K562 (cell line): ENCODE measurements around the gene PSMC2.

Source experiments
- MAFK ChIP-seq: IDR thresholded peaks from 2 replicates; pipeline ENCODE4 v1.6.1; 2011; ENCODE audit warnings: low read length, improper control_type of control experiment
- RBM15 ChIP-seq: fragments of 200-400 bp; formaldehyde crosslinking; IDR thresholded peaks from 2 replicates; pipeline ENCODE4 v1.6.1; 2018; ENCODE audit warnings: mild to moderate bottlenecking, low read length, moderate library complexity; ENCODE audit not compliant: insufficient read depth
- RFX7 ChIP-seq: fragments of 250-450 bp; sonication (Bioruptor Pico); IDR thresholded peaks from 2 replicates; pipeline ENCODE4 v1.5.1; 2021; ENCODE audit warnings: mild to moderate bottlenecking
- TF ChIP-seq, protein P1 (sequence below), 3 experiments: IDR thresholded peaks in 2 of 3; conservative IDR thresholded peaks in 1 of 3; 2 replicates each; pipeline ENCODE4 v1.5.1; 2011 to 2012; ENCODE audit warnings: low read length in 3 of 3, mild to moderate bottlenecking in 3 of 3, control low read depth in 2 of 3, improper control_type of control experiment in 1 of 3, inconsistent platforms in 1 of 3, low read depth in 1 of 3, mixed read lengths in 1 of 3, moderate library complexity in 1 of 3; ENCODE audit not compliant: insufficient read depth in 2 of 3

DNA sequence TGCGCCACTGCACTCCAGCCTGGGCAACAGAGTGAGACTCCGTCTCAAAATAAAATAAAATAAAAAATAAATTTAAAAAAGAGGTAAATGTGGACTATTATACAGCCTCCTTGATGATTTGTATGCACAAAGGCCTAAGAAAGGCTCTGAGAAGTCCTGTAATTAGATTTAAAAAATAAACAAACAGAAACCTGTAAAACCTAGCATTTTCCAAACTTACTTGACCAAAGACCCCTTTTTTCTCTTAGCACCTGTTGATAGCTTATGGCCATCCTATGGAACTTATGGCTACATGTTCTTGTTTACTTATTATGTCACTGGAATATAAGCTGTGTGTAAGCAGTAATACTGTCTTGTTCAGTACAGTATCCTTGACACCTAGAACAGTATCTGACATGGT lies 8.6 kb upstream of the PSMC2 start:
- TF ChIP-seq MAFK: no peak
- TF ChIP-seq, protein P1, sequence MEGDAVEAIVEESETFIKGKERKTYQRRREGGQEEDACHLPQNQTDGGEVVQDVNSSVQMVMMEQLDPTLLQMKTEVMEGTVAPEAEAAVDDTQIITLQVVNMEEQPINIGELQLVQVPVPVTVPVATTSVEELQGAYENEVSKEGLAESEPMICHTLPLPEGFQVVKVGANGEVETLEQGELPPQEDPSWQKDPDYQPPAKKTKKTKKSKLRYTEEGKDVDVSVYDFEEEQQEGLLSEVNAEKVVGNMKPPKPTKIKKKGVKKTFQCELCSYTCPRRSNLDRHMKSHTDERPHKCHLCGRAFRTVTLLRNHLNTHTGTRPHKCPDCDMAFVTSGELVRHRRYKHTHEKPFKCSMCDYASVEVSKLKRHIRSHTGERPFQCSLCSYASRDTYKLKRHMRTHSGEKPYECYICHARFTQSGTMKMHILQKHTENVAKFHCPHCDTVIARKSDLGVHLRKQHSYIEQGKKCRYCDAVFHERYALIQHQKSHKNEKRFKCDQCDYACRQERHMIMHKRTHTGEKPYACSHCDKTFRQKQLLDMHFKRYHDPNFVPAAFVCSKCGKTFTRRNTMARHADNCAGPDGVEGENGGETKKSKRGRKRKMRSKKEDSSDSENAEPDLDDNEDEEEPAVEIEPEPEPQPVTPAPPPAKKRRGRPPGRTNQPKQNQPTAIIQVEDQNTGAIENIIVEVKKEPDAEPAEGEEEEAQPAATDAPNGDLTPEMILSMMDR (IDR thresholded peaks at IDR 0.05 in 2 of 3, conservative IDR thresholded peaks at IDR 0.05 in 1 of 3; ENCODE audit: insufficient read depth in 2 of 3, low read depth in 1 of 3, low read length in 3 of 3): no peak
- TF ChIP-seq RFX7 (CRISPR knock-in tag): no peak
- TF ChIP-seq RBM15: no peak
